GM23248 (cell line): ENCODE measurements around the gene MPHOSPH8. TPM values are rescaled to one million over a fixed set of nuclear protein-coding genes. Genes with fewer than 3 reads are reported as not detected.

Experiments used
- DNase-seq: peaks from one replicate; pipeline ENCODE4 v3.0.0-alpha.2; 2015
- H2AFZ ChIP-seq: fragments of 200-600 bp; sonication (generic); 2 replicates; pipeline ENCODE4 v1.6.1; 2016; ENCODE audit warnings: antibody characterized with exemption
- H3F3A ChIP-seq: fragments of 200-600 bp; sonication (generic); 2 replicates; pipeline ENCODE4 v1.6.1; 2016; ENCODE audit warnings: mild to moderate bottlenecking, antibody characterized with exemption, mixed run types; ENCODE audit not compliant: insufficient read depth
- H3K27ac ChIP-seq: fragments of 200-600 bp; sonication (generic); 2 replicates; pipeline ENCODE4 v1.5.1; 2016; ENCODE audit warnings: mild to moderate bottlenecking
- H3K27me3 ChIP-seq: fragments of 200-600 bp; sonication (generic); replicated peaks from 2 replicates; pipeline ENCODE4 v1.6.1; 2016; ENCODE audit warnings: mild to moderate bottlenecking; ENCODE audit not compliant: insufficient read depth
- H3K36me3 ChIP-seq: fragments of 200-600 bp; sonication (generic); 2 replicates; pipeline ENCODE4 v1.6.1; 2016; ENCODE audit warnings: low read depth, mild to moderate bottlenecking
- H3K4me1 ChIP-seq: fragments of 200-600 bp; sonication (generic); 2 replicates; pipeline ENCODE4 v1.6.1; 2016; ENCODE audit warnings: mild to moderate bottlenecking; ENCODE audit not compliant: insufficient read depth
- H3K4me2 ChIP-seq: fragments of 200-600 bp; sonication (generic); one replicate; pipeline ENCODE4 v1.6.1; 2016; ENCODE audit warnings: mild to moderate bottlenecking; ENCODE audit not compliant: unreplicated experiment
- H3K4me3 ChIP-seq: fragments of 200-600 bp; sonication (generic); 2 replicates; pipeline ENCODE4 v1.5.1; 2016; ENCODE audit warnings: mild to moderate bottlenecking
- H3K79me2 ChIP-seq: fragments of 200-600 bp; sonication (generic); 2 replicates; pipeline ENCODE4 v1.6.1; 2016; ENCODE audit warnings: mild to moderate bottlenecking; ENCODE audit not compliant: insufficient read depth
- H3K9ac ChIP-seq: fragments of 200-600 bp; sonication (generic); 2 replicates; pipeline ENCODE4 v1.6.1; 2016; ENCODE audit warnings: mild to moderate bottlenecking
- H3K9me2 ChIP-seq: fragments of 200-600 bp; sonication (generic); 2 replicates; pipeline ENCODE4 v1.6.1; 2016; ENCODE audit warnings: mixed run types, mild to moderate bottlenecking, moderate library complexity; ENCODE audit not compliant: insufficient read depth
- H3K9me3 ChIP-seq: fragments of 200-600 bp; sonication (generic); one replicate; pipeline ENCODE4 v1.6.1; 2017; ENCODE audit warnings: low read depth
- H4K20me1 ChIP-seq: fragments of 200-600 bp; sonication (generic); 2 replicates; pipeline ENCODE4 v1.6.0; 2016; ENCODE audit not compliant: insufficient read depth
- EZH2 ChIP-seq: fragments of 200-600 bp; sonication (generic); IDR thresholded peaks from 2 replicates; pipeline ENCODE4 v1.6.1; 2018; ENCODE audit warnings: antibody characterized with exemption, mild to moderate bottlenecking; ENCODE audit not compliant: insufficient read depth, poor library complexity, severe bottlenecking
- EZH2phosphoT487 ChIP-seq: fragments of 200-600 bp; sonication (generic); IDR thresholded peaks from 2 replicates; pipeline ENCODE4 v1.6.1; 2018; ENCODE audit warnings: antibody characterized with exemption, moderate library complexity, mild to moderate bottlenecking, low read depth; ENCODE audit not compliant: insufficient read depth
- WGBS, 2 experiments: methylation state at CpG; one replicate each; pipeline ENCODE4 v1.1.6; 2015 to 2017; ENCODE audit warnings: low lambda C conversion rate in 2 of 2, low coverage in 1 of 2; ENCODE audit errors: missing lambda C conversion rate in 2 of 2; 5-methylcytosine and 5-hydroxymethylcytosine counted together
- in situ Hi-C: fragments of 300-500 bp; cut with MboI; formaldehyde crosslinking; loops from 2 replicates; pipeline ENCODE4 v1.15.0; 2020
- polyA plus RNA-seq: library from polyadenylated mRNA; unstranded; fragments of >200 nt; fragmentation: Nextera tagmentation; extraction: Ambion mirVana; gene quantifications from 2 replicates; pipeline ENCODE4 v1.2.1, GENCODE V29; 2016
- total RNA-seq: library from RNA; depleted of rRNA; stranded (reverse); fragments of >200 nt; shearing (Covaris generic); gene quantifications from 2 replicates; pipeline ENCODE4 v1.2.3, GENCODE V29; 2014

Gene MPHOSPH8
- total and polyA plus RNA-seq, 2 experiments from 2014 or later: 11.1 to 15.0 TPM

GRCh38 chr13:19657872-19658591 is 24.6 kb downstream of the MPHOSPH8 start:
- no peak overlapping the region for H3K4me2 ChIP-seq
- 30 to 39% methylated on average over 4 of the region's 4 CpGs for WGBS, 2 experiments
- H3K36me3 ChIP-seq: peaks cover 35% of the 10 kb centered on the region
- TF ChIP-seq EZH2phosphoT487: no peak
- no peak for TF ChIP-seq EZH2
- no peaks in the 10 kb centered on the region for H4K20me1 ChIP-seq
- H3K79me2 ChIP-seq: no peaks in the 10 kb centered on the region
- no peak for DNase-seq
- H3K27ac ChIP-seq: no peak overlapping the region
- no peaks in the 10 kb centered on the region for H3K4me1 ChIP-seq
- no peak overlapping the region for H2AFZ ChIP-seq
- no peak overlapping the region for H3K4me3 ChIP-seq
- no peaks in the 10 kb centered on the region for H3F3A ChIP-seq
- no peaks in the 10 kb centered on the region for H3K9me3 ChIP-seq
- no peaks in the 10 kb centered on the region for H3K27me3 ChIP-seq
- no peak overlapping the region for H3K9ac ChIP-seq
- no peaks in the 10 kb centered on the region for H3K9me2 ChIP-seq
- in situ Hi-C loops: no loop called here

DNA sequence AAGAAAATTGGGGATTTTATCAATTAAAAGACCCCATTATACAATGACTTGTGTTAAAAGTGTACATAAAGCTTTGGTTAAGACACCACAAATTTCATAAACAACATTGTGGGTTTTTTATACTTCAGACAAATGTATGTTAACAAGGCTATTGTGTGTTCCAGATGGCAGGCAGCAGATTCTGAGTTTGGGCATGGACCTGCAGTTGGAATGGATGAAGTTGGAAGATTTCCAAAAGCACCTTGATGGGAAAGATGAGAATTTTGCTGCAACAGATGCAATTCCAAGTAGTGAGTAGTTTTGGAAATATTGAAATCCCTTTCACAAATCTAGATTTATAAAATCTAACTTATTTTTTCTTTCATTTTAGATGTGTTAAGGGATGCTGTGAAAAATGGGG is 25.4 kb downstream of the MPHOSPH8 start:
- no peak for TF ChIP-seq EZH2
- TF ChIP-seq EZH2phosphoT487: no peak
- Histone ChIP-seq H3K79me2 (no peaks in the 10 kb centered on the region), H3K9me3 (no peaks in the 10 kb centered on the region), H3K4me1 (no peaks in the 10 kb centered on the region), H3K27me3 (no peaks in the 10 kb centered on the region), H3K4me3 (no peak overlapping the region), H3K36me3 (peaks cover 39% of the 10 kb centered on the region), H3K9ac (no peak overlapping the region), H3K9me2 (no peaks in the 10 kb centered on the region), H3K27ac (no peak overlapping the region), H3K4me2 (no peak overlapping the region), H3F3A (no peaks in the 10 kb centered on the region), H4K20me1 (no peaks in the 10 kb centered on the region), H2AFZ (no peak overlapping the region)
- no peak for DNase-seq
- in situ Hi-C loops: no loop called here

DNA sequence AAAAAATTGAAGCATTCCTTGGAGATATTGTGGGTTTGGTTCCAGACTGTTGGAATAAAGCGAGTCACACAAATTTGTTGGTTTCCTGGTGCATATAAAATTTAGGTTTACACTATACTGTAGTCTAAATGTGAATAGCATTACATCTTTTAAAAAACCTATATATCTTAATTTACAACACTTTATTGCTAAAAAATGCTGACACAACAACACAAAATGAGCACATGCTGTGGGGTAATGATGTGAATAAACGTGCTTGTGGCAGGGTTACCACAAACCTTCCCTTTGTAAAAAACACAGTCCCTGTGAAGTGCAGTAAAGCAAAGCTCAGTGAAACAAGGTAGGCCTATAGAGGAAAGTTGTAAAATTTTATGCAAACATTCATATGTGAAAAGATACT is 27.7 kb downstream of the MPHOSPH8 start:
- peaks cover 47% of the 10 kb centered on the region for H3K36me3 ChIP-seq
- H3K9me2 ChIP-seq: no peaks in the 10 kb centered on the region
- in situ Hi-C loops: no loop called here
- H3K79me2 ChIP-seq: no peaks in the 10 kb centered on the region
- DNase-seq: no peak
- H2AFZ ChIP-seq: no peak overlapping the region
- H4K20me1 ChIP-seq: no peaks in the 10 kb centered on the region
- no peaks in the 10 kb centered on the region for H3K27me3 ChIP-seq
- H3K4me1 ChIP-seq: no peaks in the 10 kb centered on the region
- no peak overlapping the region for H3K4me3 ChIP-seq
- WGBS, 2 experiments: 98 to 99% methylated on average over 2 of the region's 2 CpGs
- H3K9me3 ChIP-seq: no peaks in the 10 kb centered on the region
- H3F3A ChIP-seq: no peaks in the 10 kb centered on the region; the same call in 1 of the 2 replicates
- H3K27ac ChIP-seq: no peak overlapping the region
- H3K4me2 ChIP-seq: no peak overlapping the region
- no peak for TF ChIP-seq EZH2phosphoT487
- TF ChIP-seq EZH2: no peak
- no peak overlapping the region for H3K9ac ChIP-seq

- no peaks in the 10 kb centered on the region for H3K4me1 ChIP-seq
- H4K20me1 ChIP-seq: no peaks in the 10 kb centered on the region
- TF ChIP-seq EZH2phosphoT487: no peak
- no peak for TF ChIP-seq EZH2
- H3F3A ChIP-seq: no peaks in the 10 kb centered on the region; the same call in 1 of the 2 replicates
- H3K4me3 ChIP-seq: no peak overlapping the region
- H3K9ac ChIP-seq: no peak overlapping the region
- no peaks in the 10 kb centered on the region for H3K79me2 ChIP-seq
- no peaks in the 10 kb centered on the region for H3K9me2 ChIP-seq
- 94 to 96% methylated on average over 15 of the region's 15 CpGs for WGBS, 2 experiments
- H3K9me3 ChIP-seq: no peaks in the 10 kb centered on the region
- no peaks in the 10 kb centered on the region for H3K27me3 ChIP-seq
- H2AFZ ChIP-seq: no peak overlapping the region
- no peak for DNase-seq
- H3K36me3 ChIP-seq: peaks cover 51% of the 10 kb centered on the region
- H3K4me2 ChIP-seq: no peak overlapping the region
- no peak overlapping the region for H3K27ac ChIP-seq
- in situ Hi-C loops: no loop called here
Observed at GRCh38 chr13:19661561-19661960, 28.1 kb downstream of the MPHOSPH8 start.
